HK-2 (cell line): ENCODE measurements around the gene STX18.

Experiments used
- DNase-seq: peaks from one replicate; pipeline ENCODE4 v3.0.0-alpha.2; 2018; ENCODE audit not compliant: unreplicated experiment

STX18 gene

DNA sequence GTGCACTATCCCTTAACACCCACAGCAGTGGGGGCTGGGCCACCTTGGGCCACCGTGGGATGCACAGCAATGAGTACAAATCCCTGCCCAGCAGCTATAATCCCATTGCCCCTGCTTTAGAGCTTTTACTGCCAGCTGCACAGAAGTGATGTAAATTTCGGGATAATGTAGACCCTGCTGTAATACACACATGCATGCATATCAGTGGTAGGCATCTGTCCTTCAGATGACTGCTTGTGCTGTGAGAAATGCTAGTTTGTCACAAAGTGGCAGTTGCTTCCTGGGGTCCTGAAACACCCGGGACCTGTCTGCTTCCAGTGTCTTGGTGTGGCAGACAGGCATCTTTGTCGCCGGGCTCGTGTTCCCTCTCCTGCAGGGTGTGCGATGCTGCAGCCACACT lies 140.8 kb downstream of the STX18 start:
- no peak for DNase-seq

DNA sequence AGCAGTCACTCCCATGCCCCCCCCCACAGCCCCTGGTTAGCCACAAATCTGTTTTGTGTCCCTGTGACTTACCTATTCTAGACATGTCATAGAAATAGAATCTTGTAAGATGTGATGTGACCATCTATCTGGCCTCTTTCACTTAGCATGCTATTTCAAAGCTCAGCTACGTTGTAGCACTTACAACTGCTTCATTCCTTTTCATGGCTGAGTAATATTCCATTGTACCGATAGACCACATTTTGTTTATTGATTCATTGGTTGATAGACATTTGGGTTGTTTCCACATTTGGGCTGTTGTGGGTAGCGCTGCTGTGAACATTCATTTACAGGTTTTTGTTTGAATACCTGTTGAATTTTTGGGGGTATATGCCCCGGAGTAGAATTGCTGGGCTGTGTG lies 143.4 kb downstream of the STX18 start:
- DNase-seq: no peak

DNA sequence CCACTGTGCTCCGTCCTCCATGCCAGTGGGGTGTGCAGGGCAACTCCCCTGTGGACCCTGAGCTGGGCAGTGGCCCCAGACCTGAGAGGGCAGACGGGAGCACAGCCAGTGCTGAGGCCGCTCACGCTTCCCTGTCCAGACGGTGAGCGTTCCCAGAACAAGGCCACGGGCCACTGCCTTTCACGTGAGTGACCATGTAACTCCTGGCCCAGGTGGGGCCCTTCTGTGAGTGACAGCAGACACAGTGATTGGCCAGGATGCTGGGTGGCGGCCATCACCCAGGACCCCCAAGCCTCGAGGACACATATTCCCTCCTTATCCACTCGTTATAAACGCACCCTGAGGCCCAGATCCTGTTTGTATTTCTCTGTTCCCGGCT lies 144.4 kb downstream of the STX18 start:
- DNase-seq: no peak

DNA sequence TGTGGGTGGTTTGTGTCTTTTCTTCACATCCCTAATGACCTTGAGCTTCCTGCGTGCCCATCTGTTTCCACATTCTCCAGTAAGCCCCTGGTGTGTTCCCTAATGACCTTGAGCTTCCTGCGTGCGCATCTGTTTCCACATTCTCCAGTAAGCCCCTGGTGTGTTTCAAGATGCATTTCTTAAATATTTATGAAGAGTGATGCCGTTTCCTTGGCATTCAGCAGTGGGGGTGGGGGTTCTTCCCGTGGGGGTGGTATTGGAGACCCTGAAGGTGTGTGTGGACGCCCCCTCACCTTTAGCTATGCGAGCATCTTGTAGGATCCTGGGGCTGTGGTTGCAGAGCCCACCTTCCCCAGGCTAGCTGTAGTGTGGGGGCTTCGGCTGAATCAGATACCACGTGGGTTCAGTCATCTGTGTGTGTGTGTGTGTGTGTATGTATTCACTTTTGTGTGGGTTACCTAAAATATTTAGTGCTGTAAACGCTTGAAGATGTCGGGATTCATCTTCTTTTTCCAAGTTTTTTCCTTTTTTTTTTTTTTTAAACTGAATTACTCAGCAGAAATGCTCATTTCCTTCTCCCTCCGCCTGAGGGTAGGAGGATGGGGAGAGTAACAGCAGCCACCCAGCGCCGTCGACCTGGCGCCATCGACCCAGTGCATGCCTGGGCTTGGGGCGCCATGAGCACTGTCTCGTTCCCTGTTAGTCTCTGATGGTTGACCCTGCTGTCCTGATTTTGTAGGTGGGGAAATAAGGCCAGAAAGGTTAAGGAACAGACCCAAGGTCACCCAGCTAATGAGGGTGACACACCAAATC lies 145.0 kb downstream of the STX18 start:
- DNase-seq: no peak

DNA sequence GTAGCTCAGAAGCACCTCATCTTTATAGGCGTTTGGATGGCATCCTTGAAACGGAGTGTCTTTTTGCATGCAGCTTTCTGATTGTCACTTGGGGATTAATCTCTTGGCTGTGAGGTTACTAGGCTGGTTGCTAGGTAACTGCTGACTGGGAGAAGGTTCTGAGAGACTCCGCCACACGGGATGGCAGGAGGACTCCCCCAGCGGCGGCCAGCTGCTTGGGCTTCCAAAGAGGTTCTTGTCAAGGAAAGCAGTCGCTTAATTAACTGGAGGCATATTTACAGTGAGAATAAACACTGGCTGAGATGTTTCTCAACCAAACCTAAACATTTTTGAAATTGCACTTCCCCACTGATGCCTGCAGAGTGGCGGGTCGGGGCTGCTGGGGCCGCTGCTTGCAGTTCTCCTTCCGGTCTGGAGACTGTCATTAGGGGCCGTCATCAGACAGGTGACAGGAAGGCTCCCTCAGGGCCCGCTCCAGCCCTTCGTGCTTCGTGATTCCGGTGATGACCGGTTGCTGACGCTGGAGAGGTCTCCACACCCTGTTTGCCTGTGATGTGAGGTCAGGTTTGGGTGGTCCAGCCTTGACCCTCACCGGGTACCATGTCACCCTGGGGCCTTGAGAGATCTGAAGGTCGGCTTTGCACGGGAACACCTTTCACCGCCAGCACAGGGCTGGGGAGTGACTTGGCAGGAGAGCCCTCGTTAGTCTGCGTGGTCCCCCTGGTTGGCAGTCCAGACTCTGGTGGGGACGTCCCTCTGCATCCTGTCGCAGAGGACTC lies 145.8 kb downstream of the STX18 start:
- no peak for DNase-seq

DNA sequence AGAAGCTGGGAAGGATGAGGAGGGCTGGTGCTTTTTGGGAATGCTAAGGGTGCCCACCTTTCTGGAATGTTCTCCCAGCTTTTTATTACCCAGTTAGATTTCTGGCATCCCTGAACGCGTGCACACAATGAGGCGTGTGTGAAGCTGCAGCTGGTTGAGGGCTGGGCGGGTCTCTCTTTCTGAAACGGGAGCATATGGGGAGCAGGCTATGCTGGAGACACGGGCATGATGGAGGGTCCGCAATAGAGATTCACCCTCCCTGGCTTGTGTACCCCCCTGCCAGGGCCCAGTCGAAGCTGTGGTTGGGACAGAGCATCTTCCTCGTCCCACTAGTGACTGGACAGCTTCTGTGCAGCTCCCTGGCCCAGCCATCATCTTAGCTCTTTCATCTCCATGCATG lies 146.5 kb downstream of the STX18 start:
- DNase-seq: no peak

DNA sequence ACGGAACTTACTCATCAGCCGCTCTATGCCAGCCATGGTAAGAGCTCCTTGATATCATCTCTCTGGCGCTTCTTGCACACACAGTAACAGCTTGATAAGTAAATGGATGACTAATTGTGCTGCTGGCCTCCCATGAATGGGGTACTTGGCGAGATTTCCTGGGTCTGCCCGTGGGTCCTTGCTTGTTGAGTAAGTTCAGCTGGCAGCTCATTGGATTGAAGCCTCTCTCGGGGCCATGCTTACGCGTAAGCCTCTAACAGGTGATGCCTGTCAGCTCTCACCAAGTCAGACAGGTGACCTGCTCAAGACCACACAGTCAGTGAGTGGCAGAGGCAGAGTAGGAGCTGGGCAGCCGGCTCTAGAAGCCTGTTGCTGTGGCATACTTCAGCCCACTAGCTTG lies 147.2 kb downstream of the STX18 start:
- DNase-seq: peak; percentile 35

DNA sequence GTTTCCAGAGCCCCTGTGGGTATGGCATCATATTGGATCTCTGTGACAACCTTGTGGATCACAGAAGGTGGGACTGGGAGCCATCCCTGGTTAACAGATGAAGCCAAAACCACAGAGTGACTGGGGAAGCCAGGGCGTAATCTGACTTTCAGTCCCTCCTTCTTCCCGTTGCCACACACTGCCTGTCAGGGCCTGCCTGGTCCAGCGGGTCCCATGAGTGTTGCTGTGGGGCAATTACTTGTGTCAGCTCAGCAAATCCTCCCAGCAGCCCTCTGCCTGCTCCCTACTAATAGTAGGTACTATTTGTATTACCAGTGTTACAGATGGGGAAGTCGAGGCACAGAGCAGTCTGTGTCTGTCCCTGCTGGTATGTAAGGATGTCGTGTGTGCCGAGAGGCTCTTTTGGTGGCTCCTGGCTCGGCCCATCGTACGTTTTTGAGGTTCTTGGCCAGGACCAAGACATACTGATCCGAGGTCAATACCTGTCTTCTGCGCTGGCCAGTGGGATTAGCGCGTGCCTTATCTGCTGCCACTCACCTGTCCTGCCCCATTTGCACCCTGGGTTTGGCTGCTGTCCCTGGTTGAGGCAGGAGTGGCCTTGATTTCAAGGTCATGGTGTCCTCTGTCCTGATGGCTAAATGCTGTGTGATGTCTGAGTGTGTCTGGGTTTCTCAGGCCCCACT lies 149.2 kb downstream of the STX18 start:
- no peak for DNase-seq

DNA sequence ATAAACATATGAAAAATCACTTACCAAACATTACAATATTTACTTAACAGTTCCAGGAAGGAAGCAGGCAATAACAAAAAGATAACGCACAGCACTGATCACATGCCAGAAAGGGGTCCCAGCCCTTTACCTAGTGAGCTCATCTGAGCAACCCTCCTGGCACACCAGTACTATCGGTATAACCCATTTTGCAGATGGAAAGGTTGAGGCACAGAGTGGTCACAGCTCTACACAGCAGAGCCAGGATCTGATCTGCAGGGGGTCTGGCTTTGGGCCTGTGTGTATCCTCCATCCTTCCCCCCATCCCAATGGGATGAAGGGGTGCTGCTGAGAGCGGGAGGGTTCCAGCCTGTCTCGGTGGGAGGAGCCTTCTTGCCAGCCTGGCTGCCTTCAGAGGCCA lies 150.0 kb downstream of the STX18 start:
- DNase-seq: no peak

DNA sequence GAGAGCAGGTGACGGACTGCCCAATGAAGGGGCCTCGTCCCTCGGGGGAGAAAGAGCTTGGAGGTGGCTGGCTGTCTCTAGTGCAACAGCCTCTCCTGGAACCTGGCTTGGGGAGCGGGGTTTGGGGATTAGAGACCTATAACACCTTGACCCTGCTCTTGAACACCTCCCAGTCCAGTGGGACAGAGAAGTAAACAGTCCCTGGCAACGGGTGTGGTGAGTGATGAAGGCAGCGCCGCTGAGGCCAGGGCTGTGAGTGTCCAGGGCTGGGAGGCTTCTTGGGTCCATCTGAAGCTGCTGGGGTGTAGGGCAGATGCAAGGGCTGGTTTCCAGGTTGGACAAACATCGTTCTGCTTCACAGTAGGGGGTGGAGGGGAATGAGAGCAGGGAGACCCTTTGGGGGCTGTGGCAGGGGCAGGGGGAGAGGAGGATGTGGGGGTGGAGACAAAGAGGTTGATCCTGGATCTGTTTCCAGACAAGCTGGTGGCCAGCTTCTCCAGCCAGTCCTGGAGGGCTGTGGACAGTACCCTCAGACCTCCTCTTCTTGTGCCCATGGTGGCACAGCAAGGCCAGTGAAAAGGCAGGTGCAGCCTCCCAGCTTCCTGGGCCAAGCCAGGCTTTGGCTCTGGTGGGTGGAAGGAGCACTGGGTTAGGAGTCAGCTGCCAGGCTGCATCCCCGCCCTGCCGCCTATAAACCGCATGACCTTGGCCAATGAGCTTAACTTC lies 151.2 kb downstream of the STX18 start:
- no peak for DNase-seq

DNA sequence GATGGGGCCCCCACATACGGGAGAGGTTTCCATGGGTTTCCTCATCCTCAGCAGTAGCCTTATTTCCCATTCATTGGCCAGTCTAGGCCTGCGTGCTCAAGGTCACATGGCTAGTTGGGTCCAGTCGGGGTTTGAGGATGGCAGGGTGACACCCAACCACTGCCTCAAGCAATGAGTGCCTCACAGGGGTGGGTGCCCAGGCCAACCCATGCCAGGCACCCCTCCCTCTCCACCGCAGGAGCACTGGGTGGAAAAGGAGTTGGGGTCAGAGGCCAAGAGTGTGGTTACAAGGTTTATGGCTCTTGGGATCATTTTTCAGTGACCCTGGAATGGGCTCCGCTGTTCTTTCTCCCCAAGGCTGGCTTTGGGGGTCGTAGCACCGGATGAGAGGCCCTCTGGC lies 151.8 kb downstream of the STX18 start:
- DNase-seq: no peak

DNA sequence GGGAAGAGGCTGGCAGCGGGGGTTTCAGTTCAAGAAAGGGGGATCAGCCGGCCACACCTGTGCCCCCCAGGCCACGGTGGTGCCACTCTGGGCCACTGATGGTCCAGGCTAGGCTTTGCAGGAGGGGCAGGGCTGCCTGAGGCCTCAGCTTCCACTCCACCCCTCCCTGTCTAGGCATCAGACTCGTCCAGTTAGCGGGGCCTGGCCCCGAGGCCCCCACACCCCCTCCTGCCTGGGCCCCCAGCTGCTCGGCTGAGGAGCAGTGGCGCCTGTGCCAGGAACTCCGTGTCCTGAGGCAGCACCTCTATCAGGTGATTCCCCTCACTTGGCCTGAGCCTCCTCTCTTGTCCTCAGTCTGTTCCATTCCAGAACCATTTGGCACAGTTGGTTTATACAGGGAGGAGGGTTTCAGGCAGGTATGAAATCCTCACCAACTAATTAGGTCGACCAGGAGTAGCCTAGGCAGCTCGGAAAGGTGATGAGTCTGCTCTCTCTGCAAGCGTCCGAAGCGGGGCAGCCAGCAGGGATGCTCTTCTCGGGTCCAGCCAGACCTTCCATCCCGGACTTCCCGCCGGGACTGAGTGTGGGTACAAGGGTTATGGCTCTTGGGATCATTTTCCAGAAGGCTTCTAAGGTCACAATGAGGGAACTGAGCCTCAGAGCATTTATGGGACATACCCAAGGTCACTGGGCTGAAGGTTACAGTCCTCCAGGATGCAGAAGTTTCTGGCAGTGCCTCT lies 152.8 kb downstream of the STX18 start:
- no peak for DNase-seq

DNA sequence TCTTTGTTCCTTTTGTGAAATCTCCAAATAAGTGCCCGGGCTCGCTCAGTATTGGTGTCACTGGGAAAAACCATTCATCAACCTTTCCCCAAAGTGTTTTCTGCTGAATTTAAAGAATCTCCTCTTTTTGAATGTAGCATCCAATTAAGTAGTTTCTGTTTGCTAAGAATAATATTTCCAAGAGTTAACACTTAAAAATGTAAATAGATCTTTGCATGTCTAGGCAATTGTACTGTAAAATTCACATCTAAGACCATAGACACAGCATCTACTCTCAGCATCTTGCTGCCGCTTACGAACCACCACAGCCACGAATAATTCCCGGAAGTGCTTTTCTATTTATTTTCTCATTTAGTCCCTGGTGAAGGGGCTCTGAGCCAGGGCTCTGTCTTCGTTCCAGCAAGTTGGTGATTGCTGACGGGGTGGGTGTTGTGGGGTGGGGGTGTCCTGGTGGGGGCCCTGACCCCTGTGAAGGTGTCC lies 153.5 kb downstream of the STX18 start:
- no peak for DNase-seq

DNA sequence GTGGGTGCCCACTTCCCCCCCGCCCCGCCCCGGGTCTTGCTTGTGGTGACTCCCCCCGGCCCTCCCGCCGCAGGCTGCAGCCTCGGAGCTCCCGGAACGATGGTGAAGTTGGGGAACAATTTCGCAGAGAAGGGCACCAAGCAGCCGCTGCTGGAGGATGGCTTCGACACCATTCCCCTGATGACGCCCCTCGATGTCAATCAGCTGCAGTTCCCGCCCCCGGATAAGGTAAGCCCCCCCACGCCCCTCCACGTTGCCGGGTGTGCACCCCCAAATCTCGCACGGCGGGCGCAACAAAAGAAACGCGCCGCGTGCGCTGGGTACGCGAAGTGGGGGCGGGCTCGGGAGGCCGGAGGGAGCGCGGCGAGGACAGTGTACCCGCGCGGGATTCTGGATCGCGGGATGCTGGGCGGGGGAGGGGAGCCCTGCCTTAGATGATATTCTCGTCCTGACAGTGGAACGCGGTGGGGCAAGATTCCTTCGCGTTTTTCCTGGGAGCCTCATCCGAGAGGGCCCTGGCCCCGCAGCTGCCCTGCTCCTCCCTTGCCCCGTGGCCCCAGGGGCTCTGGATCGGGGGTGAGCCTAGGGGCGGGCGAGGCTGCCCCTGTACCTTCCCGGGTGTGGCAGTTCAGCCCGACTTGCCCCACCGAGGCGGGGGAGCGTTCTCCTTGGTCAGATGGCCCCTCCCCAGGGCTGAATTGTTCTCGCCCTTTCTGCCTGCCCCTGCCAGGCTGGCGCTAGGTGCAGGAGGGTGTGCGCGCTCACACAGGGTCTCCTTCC lies 154.1 kb downstream of the STX18 start:
- no peak for DNase-seq

DNA sequence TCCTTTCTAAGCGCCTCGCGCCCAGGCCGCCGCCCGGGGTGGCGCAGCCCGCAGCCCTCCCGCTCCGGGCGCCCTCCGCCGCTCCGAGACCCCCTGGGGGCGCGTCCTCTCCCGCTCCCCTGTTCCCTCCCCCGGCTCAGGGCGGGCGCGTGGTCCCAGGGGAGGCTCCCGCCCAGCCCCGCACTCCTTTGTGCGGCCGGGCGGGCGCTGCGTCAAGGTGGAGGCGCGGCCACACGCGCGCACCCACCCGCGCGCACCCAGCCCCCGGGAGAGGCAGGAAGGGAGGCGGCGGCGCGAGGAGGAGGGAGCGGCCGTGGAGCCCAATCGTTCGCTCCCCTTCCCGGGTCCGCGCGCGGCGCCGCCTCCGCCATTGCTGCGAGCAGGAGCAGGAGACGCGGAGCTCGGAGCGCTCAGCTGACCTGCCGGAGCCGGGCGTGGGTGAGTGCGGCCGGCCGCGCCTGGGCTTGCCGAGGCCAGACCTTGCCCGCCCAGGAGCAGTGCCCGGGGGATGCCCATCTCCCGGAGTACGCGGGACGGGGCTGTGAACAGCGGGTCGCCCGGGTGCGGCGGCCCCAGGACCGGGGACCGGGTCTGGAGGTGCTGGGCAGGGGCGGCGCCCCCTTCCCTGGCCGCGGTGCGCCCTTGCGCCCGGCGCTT lies 155.0 kb downstream of the STX18 start, which contains the start of gene NSG1:
Gene NSG1, plus strand, starts transcription at position 367 of the 657 bp plus-strand sequence. CDS start 528 bp downstream, outside the sequence.
- no peak for DNase-seq

DNA sequence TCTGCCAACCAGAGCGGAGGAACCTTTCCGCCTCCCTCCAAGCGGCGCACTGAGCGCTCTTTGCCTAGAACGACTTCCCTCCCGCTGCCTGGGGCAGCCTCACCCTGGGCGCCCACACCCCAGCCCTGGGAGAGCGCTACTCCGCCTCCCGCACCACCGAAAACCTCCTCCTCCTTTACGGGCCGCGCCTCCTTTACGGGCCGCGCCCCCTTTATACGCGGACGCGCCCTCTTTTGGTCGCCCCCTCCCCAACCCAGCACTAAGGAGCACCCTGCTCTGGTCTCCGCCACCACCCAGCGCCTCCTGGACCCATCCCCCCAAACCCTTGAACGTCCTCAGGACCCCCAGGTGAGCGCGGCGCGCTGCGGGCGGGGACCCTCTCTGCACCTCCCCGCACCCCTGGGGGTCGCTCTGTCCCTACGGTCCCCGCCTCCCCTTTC lies 155.5 kb downstream of the STX18 start:
- no peak for DNase-seq

DNA sequence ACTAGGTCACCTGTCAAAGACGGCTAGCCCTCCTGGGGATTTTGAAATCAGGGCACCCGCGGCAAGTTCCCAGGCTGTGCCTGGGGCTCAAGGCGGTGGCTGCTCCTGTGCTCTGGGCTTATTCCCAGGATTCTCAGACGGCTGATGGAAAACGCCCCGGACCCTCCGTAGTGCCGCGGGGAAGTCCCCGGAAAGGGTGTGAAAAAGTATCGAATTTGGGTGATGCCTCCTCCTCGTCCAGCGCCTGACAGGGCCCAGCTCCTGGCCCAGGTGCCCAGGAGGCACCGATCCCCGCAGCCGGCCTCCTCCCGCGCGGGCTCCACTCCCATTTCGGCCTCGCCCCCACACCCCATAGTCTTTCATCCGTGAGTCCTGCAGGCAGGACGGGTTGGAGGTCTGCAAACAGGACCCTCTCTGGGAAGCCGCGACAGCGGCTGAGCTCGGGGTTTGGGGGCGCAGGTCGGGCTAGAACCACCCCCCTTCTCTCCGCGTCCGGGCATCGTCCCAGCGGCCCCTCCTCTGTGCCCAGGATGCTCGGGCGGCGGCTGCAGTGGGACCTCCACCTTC lies 156.0 kb downstream of the STX18 start:
- DNase-seq: no peak

DNA sequence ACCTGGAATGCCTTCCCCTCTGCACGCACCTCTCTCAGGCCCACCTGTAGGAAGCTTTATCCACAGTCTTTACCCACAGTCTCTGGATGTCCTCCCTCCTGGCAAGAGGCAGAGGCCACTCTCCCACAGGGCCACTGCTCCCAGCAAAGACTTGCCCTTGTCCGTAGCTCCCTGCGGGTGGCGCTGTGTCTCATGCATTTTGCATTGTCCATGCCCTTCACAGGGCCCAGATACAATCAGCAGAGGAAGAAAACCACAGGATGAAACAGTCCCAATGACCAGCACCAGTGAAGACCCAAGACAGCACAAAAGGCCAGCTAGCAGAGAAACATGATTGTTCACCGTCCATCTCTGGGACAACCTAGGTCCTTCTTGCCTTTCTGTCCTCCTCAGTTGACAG lies 157.0 kb downstream of the STX18 start:
- DNase-seq: peak; percentile 18

DNA sequence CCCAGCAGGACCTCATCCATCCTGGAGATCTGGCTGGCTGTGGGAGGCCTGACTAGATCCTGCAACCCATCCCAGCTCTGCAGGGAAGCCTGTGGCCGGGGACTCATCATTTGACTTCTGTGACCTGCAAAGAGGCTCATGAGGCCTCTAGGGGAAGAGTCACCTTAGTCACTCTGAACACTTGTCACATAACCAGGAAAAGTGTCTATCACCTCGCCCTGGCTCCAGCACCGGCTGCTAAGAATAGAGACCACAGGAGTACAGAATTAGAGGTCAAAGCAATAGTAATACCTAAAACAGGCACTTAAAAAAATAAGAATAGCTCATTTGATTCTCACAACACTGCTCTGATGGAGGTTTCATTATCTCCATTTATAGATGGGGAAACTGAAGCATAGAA lies 158.8 kb downstream of the STX18 start:
- DNase-seq: no peak
